Airway epithelial cell (primary cell): ENCODE data around the gene RIPOR2. TPM values are rescaled to one million over a fixed set of nuclear protein-coding genes. Genes with fewer than 3 reads are reported as not detected.

Source experiments
- total RNA-seq: library from RNA; depleted of rRNA; stranded (reverse); fragments of >200 nt; gene quantifications from 2 replicates; pipeline ENCODE4 v1.2.3, GENCODE V29; 2015

The RIPOR2 gene, protein sequence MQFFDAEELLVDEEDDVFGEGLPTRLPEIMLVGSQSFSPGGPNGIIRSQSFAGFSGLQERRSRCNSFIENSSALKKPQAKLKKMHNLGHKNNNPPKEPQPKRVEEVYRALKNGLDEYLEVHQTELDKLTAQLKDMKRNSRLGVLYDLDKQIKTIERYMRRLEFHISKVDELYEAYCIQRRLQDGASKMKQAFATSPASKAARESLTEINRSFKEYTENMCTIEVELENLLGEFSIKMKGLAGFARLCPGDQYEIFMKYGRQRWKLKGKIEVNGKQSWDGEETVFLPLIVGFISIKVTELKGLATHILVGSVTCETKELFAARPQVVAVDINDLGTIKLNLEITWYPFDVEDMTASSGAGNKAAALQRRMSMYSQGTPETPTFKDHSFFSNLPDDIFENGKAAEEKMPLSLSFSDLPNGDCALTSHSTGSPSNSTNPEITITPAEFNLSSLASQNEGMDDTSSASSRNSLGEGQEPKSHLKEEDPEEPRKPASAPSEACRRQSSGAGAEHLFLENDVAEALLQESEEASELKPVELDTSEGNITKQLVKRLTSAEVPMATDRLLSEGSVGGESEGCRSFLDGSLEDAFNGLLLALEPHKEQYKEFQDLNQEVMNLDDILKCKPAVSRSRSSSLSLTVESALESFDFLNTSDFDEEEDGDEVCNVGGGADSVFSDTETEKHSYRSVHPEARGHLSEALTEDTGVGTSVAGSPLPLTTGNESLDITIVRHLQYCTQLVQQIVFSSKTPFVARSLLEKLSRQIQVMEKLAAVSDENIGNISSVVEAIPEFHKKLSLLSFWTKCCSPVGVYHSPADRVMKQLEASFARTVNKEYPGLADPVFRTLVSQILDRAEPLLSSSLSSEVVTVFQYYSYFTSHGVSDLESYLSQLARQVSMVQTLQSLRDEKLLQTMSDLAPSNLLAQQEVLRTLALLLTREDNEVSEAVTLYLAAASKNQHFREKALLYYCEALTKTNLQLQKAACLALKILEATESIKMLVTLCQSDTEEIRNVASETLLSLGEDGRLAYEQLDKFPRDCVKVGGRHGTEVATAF
- total RNA-seq = 0.21 TPM in 1 of 2 replicates, not detected in the other

DNA sequence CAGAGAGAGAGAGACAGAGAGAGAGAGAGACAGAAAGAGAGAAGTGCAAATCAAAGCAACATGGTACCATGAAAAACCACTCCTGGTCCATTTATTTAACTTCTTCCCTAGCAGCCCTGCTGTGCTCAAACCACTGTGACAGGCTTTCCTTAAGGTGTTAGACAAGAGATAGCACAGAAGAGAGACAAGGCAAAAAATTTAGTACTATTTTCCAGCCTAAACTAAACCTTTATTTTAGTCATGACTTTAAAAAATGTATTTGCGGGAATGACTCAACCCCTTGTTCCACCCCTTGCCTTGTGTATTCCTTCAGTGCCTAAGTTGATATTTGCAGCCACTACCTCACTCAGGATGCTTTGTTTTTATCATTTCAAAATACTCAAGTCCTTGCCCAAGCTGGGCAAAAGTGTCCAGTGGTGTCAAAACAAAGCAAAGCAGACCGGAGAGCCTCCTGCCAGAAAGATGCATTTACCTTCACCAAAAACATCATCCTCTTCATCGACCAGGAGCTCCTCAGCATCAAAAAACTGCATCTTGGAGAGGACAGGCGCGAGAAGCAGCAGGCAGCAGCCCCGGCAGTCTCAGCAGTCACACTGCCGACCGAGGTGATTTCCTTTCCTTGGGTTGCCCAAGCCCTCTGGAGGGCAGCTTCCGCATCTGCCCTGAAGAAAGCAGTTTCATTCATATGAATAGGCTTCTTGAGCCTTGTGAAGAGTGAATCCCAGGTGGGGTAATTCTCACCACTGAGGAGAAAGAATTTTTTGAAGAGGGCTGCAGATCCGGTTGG lies at the start of gene RIPOR2:
RIPOR2 (minus strand) TSS at position 595 of the 787 bp plus-strand sequence; CDS start at position 533, 62 bp downstream.

DNA sequence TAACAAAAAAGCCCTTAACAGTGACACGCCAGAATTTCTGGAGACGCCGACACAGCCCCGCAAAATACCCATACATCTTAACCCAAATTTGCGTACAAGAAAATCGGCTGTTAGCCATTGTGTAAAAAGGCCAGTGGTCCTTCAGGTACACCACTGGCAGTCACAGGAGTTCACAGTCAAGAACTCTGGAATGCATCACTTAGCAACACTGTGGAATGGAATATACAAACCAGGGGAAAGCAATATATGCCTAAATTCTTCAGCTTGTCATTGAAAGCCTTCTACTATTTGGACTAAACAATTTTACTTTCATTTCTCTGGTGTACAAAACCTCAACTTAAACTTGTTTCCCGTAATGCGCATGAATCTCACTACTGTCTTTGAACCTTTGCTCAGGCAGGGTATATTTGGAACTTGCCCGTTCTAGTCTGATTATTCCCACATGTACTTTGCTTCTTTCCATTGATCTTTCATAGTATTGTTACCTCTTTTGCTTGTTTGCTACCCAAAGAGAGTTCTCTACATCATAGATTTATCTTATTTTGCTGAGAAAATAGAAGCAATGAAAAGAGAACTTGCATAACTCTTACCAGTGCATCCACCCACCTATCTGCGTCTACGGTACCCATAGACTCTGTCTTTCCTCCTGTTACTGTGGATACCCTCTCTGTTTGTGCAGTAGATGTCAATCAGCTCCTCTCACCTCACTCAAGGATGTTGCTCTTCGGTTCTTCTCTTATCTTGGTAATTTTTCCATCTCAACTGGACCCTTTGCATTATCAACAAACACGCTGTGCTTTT lies 136.8 kb downstream of the RIPOR2 start, which contains the start of gene ARMH2:
ARMH2 (minus strand) TSS at position 178 of the 801 bp plus-strand sequence; CDS start at position 118, 60 bp downstream.

DNA sequence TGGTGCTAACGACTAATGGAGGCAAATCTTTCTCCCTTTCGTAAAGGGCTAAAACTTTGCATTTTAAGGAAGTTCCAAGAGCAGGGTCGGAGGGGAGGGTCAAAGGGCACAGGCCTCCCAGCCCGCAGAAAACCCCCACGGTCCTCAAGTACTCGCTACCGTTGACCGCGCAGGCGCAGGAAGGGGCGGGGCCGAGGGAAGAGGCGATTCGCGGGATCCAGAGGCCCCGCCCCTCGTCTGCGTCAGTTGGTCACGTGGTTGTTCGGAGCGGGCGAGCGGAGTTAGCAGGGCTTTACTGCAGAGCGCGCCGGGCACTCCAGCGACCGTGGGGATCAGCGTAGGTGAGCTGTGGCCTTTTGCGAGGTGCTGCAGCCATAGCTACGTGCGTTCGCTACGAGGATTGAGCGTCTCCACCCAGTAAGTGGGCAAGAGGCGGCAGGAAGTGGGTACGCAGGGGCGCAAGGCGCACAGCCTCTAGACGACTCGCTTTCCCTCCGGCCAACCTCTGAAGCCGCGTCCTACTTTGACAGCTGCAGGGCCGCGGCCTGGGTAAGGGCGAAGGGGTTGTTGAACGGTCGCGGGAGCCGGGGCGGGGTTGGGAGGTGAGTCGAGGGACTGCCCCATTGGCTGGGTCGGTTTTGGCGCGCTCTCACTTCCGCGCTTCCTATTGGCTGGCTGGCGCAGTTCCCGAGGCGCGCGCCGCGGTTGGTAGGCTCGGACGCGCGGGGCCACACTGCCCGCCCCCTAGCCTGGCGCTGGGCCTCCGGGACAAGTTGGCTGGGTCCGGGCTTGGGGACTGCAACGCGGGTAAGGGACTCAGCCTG lies 160.9 kb downstream of the RIPOR2 start, which contains the start of gene GMNN:
GMNN (plus strand) TSS at position 242 of the 824 bp plus-strand sequence. CDS start 2,310 bp downstream, outside the sequence.

Other genes with a start within 250 kb of the RIPOR2 start
- 48.0 and 48.7 TPM in 2 replicates for gene C6orf62, start 216.8 kb downstream of the RIPOR2 start, total RNA-seq
- gene GMNN, start 161.0 kb downstream of the RIPOR2 start, total RNA-seq = 44.0 and 48.1 TPM in 2 replicates
- not detected in 2 replicates for gene ARMH2, start 137.0 kb downstream of the RIPOR2 start, total RNA-seq